Lung (tissue), 12 donors: ENCODE measurements around the gene DYRK1A. TPM values are rescaled to one million over a fixed set of nuclear protein-coding genes. Genes with fewer than 3 reads are reported as not detected.
"Not testable (repeated sequence)": the region's sequence is repeated elsewhere in the genome, so short reads cannot be mapped to it uniquely, and the experiment has no call there.

Experiments
- ATAC-seq: fragments of 200-7000 bp; cut with Tn5 transposase; one replicate; pipeline ENCODE4 v1.9.1; 2020; ENCODE audit warnings: moderate number of reproducible peaks; ENCODE audit not compliant: insufficient read depth, low FRiP score
- DNase-seq, 3 donors: peaks; one replicate each; pipeline ENCODE4 v3.0.0-alpha.2; 2013 to 2017
- H3K27ac ChIP-seq, 2 donors: one replicate each; pipeline ENCODE4 v1.5.1; 2013; ENCODE audit warnings: mild to moderate bottlenecking in 2 of 2, moderate library complexity in 2 of 2, control low read depth in 1 of 2, inconsistent platforms in 1 of 2, low read depth in 1 of 2, low read length in 1 of 2
- H3K27me3 ChIP-seq, 3 donors: one replicate each; pipeline ENCODE4 v1.5.1; 2013; ENCODE audit warnings: low read length in 2 of 3; ENCODE audit not compliant: control insufficient read depth in 3 of 3, insufficient read depth in 3 of 3
- H3K36me3 ChIP-seq, 4 donors: one replicate each; pipeline ENCODE4 v1.5.1; 2013; ENCODE audit warnings: low read length in 4 of 4, mild to moderate bottlenecking in 1 of 4, moderate library complexity in 1 of 4; ENCODE audit not compliant: control insufficient read depth in 4 of 4, insufficient read depth in 4 of 4
- H3K4me1 ChIP-seq, 5 donors: one replicate each; pipeline ENCODE4 v1.5.1; 2013; ENCODE audit warnings: low read length in 5 of 5, mild to moderate bottlenecking in 2 of 5, moderate library complexity in 1 of 5; ENCODE audit not compliant: control insufficient read depth in 5 of 5, insufficient read depth in 5 of 5
- H3K4me3 ChIP-seq: one replicate; pipeline ENCODE4 v1.5.1; 2013; ENCODE audit warnings: mild to moderate bottlenecking, control low read depth, moderate library complexity
- H3K9ac ChIP-seq, 2 donors: one replicate each; pipeline ENCODE4 v1.5.1; 2013; ENCODE audit warnings: low read length in 2 of 2, control low read depth in 1 of 2; ENCODE audit not compliant: insufficient read depth in 1 of 2
- H3K9me3 ChIP-seq, 4 donors: one replicate each; pipeline ENCODE4 v1.5.1; 2013; ENCODE audit warnings: low read length in 3 of 4, mild to moderate bottlenecking in 1 of 4, moderate library complexity in 1 of 4; ENCODE audit not compliant: control insufficient read depth in 4 of 4, insufficient read depth in 3 of 4
- WGBS, 2 donors: extraction: QIAGEN DNeasy Blood & Tissue Kit; methylation state at CpG; one replicate each; pipeline ENCODE4 v1.1.7; 2013; 5-methylcytosine and 5-hydroxymethylcytosine counted together
- polyA plus RNA-seq, 2 donors: library from polyadenylated mRNA; stranded (reverse); fragments of 200-250 nt; gene quantifications; one replicate each; pipeline ENCODE4 v1.2.1, GENCODE V29; 2013
- total RNA-seq, 2 donors: library from RNA; depleted of rRNA in 1 of 2; stranded (reverse); fragments of >200 nt in 1 of 2; gene quantifications; one replicate each; pipeline ENCODE4 v1.2.1, GENCODE V29; 2014 to 2021
- TF ChIP-seq, protein P1 (sequence below): IDR thresholded peaks from 2 replicates; pipeline ENCODE4 v1.5.1; 2012; ENCODE audit warnings: mild to moderate bottlenecking; ENCODE audit errors: control extremely low read depth, extremely low read depth
- donor health status: control.
- donor health status: control.
- donor health status: Bipolar disorder and iron deficiency.
- donor health status: healthy.
- donor health status: DM: yes; HTN: yes; CAD: no.

DYRK1A gene
- total and polyA plus RNA-seq, 4 donors: 22.1 to 149 (median 43.3) TPM

DNA sequence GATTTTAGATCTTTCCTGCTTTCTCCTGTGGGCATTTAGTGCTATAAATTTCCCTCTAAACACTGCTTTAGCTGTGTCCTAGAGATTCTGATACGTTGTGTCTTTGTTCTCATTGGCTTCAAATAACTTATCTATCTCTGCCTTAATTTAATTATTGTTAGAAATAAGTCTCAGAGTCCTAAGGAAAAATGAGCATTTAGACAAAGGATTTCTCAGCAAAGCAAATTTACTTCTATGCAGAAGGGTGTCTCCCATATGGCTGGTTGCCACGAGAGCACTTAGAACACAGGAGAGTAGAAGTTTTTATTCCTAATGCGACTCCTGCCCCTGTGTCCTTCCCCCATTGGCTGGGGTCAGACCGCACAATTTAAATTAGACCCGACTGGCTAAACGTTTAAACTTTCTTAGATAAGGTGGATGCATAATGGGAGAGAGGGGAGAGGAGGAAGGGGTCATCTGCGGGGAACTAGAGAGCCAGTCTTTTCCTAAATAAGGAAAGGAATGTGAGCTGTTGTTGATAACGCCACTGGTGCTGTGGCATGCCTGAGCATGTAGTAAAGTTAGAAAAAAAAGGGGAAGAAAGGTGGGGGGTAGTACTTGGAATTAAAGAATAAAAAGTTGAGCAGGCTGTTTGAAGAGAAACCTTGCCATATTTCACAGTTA, 170.2 kb downstream of the DYRK1A start:
- no peaks in the 10 kb centered on the region for H3K27me3 ChIP-seq
- no peak overlapping the region for H3K4me3 ChIP-seq
- H3K9me3 ChIP-seq: peaks cover 0 to 13% (median 2%) of the 10 kb centered on the region in 4 donors
- TF ChIP-seq, protein P1, sequence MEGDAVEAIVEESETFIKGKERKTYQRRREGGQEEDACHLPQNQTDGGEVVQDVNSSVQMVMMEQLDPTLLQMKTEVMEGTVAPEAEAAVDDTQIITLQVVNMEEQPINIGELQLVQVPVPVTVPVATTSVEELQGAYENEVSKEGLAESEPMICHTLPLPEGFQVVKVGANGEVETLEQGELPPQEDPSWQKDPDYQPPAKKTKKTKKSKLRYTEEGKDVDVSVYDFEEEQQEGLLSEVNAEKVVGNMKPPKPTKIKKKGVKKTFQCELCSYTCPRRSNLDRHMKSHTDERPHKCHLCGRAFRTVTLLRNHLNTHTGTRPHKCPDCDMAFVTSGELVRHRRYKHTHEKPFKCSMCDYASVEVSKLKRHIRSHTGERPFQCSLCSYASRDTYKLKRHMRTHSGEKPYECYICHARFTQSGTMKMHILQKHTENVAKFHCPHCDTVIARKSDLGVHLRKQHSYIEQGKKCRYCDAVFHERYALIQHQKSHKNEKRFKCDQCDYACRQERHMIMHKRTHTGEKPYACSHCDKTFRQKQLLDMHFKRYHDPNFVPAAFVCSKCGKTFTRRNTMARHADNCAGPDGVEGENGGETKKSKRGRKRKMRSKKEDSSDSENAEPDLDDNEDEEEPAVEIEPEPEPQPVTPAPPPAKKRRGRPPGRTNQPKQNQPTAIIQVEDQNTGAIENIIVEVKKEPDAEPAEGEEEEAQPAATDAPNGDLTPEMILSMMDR: no peak
- H3K36me3 ChIP-seq: no peaks in the 10 kb centered on the region
- DNase-seq (no peak), ATAC-seq (no peak)
- no peak overlapping the region for H3K27ac ChIP-seq
- no peak overlapping the region for H3K9ac ChIP-seq
- H3K4me1 ChIP-seq: peaks cover 0 to 4% (median 0%) of the 10 kb centered on the region in 5 donors
- 53 to 57% methylated on average over 8 of the region's 8 CpGs for WGBS, 2 donors

DNA sequence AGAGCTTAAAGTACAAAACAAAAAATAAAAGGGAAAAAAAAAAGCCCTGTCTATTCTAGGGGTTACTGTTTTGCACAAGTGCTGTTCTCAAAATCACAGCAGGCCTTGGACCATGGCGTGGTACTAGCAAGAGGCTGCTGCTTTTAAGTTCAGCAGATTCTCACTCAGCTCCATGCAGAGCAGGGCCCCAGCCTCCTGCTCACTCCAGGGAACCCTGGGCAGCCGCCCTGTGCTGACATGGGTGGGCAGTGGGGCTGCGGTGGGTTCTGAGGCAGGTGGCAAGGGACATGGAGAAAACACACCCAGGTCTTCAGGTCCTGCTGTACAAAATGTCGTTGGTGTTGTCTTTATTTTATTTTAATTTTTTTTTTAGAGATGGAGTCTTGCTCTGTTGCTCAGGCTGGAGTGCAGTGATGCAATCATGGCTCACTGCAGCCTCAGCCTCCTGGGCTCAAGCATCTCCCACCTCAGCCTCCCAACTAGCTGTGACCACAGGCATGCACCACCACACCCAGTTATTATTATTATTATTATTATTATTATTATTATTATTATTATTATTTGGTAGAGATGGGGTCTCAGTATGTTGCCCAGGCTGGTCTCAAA, 170.9 kb downstream of the DYRK1A start:
- H3K27ac ChIP-seq: no peak overlapping the region
- DNase-seq (no peak), ATAC-seq (no peak)
- WGBS, 2 donors: 94 to 95% methylated on average over 4 of the region's 4 CpGs
- no peaks in the 10 kb centered on the region for H3K36me3 ChIP-seq
- H3K9ac ChIP-seq: no peak overlapping the region
- H3K9me3 ChIP-seq: peaks cover 0 to 13% (median 2%) of the 10 kb centered on the region in 4 donors
- no peaks in the 10 kb centered on the region for H3K27me3 ChIP-seq
- H3K4me1 ChIP-seq: peaks cover 0 to 4% (median 0%) of the 10 kb centered on the region in 5 donors
- TF ChIP-seq, protein P1: no peak
- no peak overlapping the region for H3K4me3 ChIP-seq

DNA sequence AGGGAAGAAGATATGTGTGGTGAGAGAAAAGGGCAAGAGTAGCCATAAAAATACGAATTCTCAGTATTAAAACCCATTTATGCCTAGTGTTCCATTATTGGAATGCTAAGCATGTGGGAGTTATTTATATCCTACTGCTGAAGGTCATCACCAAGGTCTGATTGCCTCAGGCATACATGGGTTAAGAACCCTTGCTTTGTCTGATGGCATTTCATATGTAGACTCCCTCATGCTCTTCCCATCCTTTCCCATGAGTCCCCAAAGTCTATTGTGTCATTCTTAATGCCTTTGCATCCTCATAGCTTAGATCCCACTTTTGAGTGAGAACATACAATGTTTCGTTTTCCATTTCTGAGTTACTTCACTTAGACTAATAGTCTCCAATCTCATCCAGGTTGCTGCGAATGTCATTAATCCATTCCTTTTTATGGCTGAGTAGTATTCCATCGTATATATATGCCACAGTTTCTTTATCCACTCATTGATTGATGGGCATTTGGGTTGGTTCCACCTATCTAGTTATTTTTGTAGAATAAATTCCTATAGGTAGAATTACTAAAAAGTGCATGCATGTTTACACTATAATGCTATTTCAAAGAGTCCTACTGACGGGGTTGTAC, 172.5 kb downstream of the DYRK1A start:
- 91 to 95% methylated on average over 5 of the region's 5 CpGs for WGBS, 2 donors
- no peak overlapping the region for H3K27ac ChIP-seq

DNA sequence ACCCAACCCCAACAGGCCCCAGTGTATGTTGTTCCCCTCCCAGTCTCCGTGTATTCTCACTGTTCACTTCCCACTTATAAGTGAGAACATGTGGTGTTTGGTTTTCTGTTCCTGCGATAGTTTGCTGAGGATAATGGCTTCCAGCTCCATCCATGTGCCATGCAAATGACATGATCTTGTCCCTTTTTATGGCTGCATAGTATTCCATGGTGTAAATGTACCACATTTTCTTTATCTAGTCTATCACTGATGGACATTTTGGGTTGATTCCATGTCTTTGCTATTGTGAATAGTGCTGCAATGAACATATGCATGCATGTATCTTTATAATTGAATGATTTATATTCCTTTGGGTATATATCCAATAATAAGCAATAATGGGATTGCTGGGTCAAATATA, 174.6 kb downstream of the DYRK1A start:
- H3K36me3 ChIP-seq, H3K27ac ChIP-seq, H3K27me3 ChIP-seq, H3K4me3 ChIP-seq, H3K4me1 ChIP-seq, ATAC-seq, H3K9me3 ChIP-seq, H3K9ac ChIP-seq, DNase-seq: not testable (repeated sequence)
- 95 to 100% methylated on average over 2 of the region's 2 CpGs for WGBS, 2 donors

More for the DNA sequence above, 172.5 kb downstream of the DYRK1A start:
- no peak overlapping the region for H3K9ac ChIP-seq
- H3K36me3 ChIP-seq: no peaks in the 10 kb centered on the region
- H3K4me3 ChIP-seq: no peak overlapping the region
- peaks cover 0 to 13% (median 2%) of the 10 kb centered on the region in 4 donors for H3K9me3 ChIP-seq
- no peaks in the 10 kb centered on the region for H3K4me1 ChIP-seq
- no peak for DNase-seq
- ATAC-seq: no peak
- H3K27me3 ChIP-seq: no peaks in the 10 kb centered on the region
- TF ChIP-seq, protein P1: no peak
